HG03565 (cell line): ENCODE results near the gene RNF25.

ENCODE experiments used
- ATAC-seq: cut with Tn5 transposase; IDR thresholded peaks from one replicate; pipeline ENCODE4 v1.9.1; 2021; ENCODE audit warnings: mild to moderate bottlenecking, moderate library complexity; ENCODE audit not compliant: unreplicated experiment

The RNF25 gene

GRCh38 chr2:218627939-218628338 is 43.9 kb downstream of the RNF25 start:
- ATAC-seq, result no peak

GRCh38 chr2:218626369-218626768 is 45.4 kb downstream of the RNF25 start:
- no peak for ATAC-seq

- ATAC-seq, result no peak
Measured at GRCh38 chr2:218623366-218623705, 48.5 kb downstream of the RNF25 start.

- no peak for ATAC-seq
Measured at GRCh38 chr2:218622606-218623365, 49.0 kb downstream of the RNF25 start.

- ATAC-seq, result no peak
Measured at GRCh38 chr2:218621007-218621406, 50.8 kb downstream of the RNF25 start.

- no peak for ATAC-seq
Measured at GRCh38 chr2:218618102-218618860, 53.5 kb downstream of the RNF25 start.

GRCh38 chr2:218615868-218616315 is 55.9 kb downstream of the RNF25 start:
- ATAC-seq, result no peak
